Glomerular visceral epithelial cell (primary cell): Measurements from ENCODE around the gene IPO9.
A peak's percentile ranks its signal among the peaks of the same experiment; 100 is the strongest.
"Not testable (repeated sequence)": the region's sequence is repeated elsewhere in the genome, so short reads cannot be mapped to it uniquely, and the experiment has no call there.

Source experiments
- DNase-seq: peaks from one replicate; pipeline ENCODE4 v3.0.0-alpha.2; 2016; ENCODE audit errors: extremely low spot score

IPO9 gene

DNA sequence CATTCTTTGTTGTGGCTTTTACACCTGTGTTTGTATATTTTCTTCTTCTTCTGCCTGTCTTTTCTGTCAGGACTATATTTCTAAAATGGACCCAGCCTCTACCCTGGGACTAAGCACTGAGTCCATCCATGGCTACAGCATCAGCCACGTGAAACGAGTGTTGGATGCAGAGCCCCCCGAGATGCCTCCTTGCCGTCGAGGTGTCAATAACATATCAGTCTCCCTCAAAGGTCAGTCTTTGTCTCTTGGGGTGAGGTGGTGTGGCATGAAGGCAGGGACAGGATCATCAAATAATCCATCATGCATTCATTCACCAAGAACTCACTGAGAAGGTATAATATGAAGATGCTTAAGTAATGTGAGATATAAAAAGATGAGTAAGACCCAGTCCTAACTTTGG lies 19.1 kb upstream of the IPO9 start:
- DNase-seq: no peak

DNA sequence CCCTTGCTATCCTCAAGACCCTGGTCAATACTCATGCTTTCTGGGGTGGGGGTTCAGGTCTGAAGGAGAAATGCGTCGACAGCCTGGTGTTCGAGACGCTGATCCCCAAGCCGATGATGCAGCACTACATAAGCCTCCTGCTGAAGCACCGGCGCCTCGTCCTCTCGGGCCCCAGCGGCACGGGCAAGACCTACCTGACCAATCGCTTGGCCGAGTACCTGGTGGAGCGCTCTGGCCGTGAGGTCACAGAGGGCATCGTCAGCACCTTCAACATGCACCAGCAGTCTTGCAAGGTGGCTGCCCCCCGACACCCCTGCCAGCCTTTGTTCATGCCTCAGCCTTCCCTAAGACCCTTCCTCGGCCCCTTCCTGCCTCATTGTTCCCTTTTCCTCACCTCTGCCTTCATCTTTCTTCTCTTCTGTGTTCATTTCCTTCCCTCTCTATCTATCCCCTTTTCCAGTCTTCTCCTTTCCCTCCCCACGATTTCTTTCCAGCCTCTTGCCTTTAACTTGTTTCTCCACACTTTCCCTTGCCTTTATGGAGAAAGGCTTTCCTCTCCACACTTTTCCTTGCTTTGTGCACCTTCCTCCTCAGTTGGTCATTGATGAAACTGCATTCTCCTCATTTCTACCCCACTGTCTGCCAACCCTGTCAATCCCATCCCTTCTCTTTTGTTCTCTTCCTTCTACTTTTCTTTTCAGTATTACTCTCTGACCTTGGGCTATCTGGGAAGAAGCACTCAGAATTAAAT lies 18.3 kb upstream of the IPO9 start:
- no peak for DNase-seq

DNA sequence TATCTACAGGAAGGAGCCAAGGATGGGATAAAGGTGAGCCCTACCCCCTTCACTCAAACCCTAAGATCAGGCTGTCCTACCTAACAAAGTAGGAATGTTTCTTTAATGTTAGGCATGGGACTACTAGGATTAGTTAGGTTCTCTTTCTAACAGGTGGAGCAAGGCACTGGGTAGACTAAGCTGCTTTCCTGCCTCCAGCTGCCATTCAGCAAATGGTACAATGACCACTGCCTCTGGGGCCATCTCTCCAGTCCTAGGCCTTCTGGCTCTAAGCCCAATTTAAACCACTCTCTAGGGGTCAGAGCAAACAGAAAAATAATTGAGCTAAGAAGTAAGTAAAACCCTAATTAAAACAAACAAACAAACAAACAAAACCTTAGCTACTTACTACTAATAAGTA lies 15.7 kb upstream of the IPO9 start:
- no peak for DNase-seq

DNA sequence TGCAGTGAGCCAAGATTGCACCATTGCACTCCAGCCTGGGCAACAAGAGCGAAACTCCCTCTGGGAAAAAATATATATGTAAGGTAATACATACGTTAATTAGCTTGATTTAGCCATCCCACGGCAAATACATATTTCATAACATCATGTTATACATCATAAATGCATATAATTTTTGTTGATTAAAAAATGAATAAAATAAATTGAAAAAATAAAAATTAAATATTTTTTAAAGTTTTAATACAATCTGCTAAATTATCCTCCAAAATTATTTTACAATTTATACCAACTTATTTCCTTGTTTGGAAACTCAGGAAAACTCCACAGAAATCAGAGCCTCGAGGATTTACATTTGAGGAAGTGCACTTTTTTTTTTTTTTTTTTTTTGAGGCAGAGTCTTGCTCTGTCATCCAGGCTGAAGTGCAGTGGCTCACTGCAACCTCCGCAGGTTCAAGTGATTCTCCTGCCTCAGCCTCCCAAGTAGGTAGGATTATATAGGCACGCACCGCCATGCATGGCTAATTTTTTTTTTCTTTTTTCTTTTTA lies 12.6 kb upstream of the IPO9 start:
- DNase-seq: no peak

DNA sequence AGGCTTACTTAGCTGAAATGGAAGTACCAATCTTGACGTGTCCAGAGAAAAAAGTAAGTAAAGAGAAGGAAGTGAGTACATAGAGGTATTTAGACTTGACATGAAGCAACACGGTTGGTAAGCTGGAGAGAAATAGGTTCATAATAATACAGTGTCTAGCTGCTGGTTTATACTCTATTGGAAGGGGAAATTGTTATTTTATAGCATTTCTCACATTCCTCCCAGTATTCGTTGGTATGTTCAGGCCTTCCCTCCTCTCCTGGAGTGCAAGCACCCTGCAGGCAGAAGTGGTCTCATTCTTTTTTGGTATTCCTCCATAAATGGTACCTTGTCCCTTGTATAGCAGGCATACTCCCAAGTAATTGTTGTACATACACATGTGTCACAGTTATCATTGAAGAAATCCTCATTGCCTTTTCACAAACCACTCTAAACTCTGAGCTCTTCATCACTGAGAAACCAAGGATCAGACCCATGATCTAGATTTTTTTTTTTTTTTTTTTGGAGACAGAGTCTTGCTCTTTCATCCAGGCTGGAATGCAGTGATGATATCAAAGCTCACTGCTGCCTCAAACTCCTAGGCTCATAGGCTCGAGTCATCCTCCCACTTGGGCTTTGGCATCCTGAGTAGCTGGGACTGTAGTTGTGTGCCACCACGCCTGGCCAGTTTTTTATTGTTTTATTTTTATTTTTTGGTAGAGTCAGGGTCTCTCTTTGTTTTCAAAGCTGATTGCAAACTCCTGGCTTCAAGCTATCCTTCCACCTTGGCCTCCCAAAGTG lies 9.8 kb upstream of the IPO9 start:
- DNase-seq: no peak

DNA sequence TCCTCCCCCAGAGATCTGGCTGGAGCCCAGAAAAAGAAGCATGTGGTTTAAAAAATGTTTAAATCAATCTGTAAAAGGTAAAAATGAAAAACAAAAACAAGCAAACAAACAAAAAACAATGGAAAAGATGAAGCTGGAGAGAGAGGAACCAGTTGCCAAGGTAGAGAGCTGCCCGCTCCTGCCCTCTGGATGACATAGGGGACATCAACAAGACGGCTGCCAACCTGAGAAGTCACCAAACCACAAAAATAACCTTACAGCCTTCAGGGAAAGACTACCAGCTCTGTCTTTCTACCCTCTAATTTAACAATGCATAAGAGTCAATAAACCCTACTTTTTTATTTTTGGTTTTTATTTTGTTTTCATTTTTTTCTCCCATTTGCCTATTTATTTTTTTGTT lies 8.5 kb upstream of the IPO9 start:
- no peak for DNase-seq

DNA sequence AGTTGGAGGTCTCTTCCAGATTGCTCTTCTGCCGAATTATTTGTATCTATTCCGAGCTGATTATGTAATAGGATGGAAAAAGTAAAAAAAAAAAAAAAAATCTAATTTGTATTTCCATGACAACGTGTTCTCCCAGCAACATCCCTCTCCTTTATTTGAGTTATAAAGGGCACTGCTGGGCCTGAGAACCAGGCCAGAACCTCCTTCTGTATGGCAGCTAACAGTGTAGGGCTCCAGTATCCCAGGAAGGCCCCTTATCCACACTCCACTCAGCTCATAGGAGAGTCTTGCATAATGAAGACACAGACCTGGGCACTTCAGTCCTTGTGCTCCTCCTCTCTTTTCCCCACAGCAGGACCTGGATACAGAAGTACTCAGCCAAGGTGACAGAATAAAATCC lies 3.7 kb upstream of the IPO9 start:
- no peak for DNase-seq

DNA sequence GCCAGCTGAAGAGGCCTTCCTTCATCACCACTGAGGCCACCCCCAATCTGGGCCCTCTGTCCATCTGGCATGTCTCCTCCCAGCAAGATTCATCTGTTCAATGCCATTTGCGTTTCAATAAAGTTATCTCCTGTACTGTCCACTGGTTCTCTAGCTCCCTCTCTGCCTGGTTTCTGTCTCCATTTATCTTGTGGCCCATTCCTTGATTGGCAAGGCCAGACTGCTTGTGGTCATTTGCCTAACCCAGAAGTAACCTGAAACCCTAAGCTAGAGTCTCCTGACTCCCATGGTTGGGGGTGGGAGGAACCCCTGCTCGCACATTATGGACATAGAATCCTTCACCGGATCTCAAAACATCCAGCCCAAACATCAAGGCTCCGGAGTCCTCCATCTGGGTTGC lies 2.1 kb upstream of the IPO9 start:
- DNase-seq: no peak

DNA sequence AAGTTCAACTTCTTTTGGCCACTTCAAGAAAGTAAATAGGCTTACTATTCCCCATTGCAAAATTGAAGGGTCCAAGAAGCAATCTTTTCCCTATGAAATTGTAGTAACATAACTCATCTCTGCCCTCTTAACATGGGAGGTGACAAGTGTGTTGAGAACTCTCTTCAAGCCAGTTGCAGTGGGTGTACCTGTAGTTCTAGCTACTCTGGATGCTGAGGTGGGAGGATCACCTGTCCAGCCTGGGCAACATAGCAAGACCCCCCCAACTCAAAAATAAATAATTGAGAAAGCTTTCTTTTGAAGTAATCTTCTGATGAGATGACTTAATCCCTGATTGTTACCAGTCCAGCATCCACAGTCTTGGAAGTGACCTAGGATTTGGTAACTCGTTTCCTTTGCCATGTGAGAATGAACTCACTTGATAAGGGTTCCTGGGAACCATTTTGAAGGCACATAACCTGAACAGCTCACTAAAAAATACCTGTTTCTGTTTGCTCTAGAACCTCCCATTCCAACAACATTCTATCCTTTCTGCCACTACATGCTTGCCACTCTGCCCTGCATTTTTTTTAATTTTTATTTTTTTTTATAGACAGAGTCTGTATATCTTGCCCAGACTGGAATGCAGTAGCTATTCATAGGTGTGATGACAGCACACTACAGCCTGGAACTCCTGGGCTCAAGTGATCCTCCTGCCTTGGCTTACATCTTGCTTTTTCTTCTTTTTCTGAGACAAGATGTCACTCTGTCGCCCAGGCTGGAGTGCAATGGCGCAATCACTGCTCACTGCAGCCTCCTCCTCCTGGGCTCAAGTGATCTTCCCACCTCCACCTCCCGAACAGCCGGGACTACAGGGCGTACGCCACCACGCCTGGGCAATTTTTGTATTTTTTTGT lies 1.4 kb upstream of the IPO9 start:
- DNase-seq: no peak

DNA sequence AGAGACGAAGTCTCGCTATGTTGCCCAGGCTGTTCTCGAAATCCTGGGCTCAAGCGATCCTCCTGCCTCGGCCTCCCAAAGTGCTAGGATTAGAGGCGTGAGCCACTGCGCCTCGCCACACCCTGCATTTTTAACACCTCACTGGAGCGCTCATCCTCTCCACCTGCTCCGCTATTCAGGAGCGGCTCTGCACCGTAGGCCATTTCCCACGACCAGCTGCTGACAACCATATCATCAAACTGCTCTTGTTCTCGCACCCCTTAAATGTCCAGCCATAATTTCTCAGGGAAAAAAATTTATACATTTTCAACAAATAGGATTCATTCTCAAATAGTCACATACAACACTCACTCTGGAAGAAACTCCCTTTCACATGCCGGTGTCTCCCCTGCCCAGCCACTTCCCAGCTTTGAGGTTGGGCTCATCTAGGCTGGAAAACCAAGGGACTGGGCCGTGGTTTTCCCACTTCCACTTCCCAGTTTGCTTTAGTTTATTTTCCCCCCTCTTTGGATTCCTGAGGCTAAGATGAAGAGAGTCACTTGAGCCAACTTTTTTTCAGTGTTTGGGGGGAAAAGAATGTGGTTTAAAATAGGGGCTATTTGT lies 639 bp upstream of the IPO9 start:
- peak; percentile 35 for DNase-seq

DNA sequence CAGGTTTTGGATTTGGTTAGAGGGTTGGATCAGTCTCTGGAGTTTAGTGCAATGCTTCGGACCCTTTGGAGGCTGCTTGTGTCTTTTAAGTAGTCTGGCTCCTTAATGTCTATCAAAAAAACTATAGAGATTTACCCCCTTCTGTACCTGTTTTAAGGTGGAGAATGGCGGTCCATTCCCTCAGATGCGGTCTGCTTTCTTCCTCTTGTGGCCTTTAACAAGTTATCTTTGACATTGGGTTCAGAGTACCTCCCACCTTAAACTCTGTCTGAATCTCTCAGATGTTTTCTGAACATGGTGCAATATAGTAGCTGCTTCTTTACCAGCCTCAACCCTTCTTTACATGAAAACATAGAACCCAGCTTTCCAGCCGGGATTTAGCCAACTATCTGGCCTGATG lies 2.4 kb downstream of the IPO9 start:
- DNase-seq: no peak

DNA sequence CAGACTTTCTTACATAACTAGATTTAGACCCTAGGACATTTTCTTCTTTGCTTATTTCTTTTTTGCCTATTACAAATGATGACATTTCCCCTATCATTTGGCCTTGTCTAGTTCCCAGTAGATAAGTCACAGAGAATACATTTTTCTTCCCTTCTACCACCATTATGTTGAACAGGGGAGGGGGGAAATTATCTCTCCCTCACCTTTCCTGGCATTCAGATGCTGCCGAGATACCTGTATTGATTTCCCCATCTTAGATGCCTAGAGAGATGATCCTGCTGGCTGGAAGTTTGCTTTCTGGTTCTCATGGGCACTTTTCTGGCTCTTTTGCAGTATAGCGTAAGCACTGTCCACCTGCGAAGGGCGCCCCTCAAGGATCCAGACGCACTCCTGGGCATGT lies 5.7 kb downstream of the IPO9 start:
- no peak for DNase-seq

DNA sequence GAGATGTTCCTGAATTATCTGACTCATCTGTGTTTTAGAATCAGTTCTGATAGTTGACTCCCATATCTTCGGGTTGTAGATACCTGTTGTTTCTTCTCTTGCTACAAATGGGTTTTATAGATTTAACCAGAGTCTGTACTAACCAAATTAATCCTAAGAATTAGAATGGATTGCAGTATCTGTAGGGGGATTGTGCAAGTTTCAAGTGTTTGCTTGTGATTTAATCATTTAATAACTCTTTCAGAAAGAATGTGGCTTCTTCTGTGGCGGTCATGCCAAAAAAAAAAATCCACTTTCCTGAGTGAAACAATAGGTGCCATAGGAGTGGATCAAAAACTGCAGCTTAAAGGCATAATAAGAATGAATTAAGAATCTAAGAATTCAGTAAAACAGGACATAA lies 9.4 kb downstream of the IPO9 start:
- no peak for DNase-seq

DNA sequence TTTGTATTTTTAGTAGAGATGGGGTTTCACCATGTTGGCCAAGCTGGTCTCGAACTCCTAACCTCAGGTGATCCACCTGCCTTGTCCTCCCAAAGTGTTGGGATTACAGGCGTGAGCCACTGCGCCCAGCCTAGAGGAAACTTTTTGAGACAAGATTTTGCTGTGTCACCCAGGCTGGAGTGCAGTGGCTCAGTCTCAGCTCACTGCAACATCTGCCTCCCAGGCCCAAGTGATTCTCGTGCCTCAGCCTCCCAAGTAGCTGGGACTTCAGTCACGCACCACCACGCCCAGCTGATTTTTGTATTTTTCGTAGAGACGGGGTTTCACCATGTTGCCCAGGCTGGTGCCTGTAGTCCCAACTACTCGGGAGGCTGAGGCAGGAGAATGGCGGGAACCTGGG lies 10.1 kb downstream of the IPO9 start:
- not testable (repeated sequence) for DNase-seq

DNA sequence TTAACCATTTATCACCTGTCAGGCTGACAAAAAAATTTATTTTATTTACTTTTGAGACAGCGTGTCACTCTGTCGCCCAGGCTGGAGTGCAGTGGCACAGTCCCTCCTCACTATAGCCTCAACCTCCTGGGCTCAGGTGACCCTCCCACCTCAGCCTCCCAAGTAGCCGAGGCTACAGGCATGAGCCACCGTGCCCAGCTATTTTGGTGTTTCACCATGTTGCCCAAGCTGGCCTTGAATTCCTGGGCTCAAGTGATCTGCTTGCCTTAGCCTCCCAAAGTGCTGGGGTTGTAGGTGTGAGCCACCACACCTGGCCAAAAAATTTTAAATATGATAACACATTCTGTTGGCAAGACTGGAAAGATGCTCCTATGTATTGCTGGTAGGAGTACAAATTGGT lies 11.1 kb downstream of the IPO9 start:
- no peak for DNase-seq

DNA sequence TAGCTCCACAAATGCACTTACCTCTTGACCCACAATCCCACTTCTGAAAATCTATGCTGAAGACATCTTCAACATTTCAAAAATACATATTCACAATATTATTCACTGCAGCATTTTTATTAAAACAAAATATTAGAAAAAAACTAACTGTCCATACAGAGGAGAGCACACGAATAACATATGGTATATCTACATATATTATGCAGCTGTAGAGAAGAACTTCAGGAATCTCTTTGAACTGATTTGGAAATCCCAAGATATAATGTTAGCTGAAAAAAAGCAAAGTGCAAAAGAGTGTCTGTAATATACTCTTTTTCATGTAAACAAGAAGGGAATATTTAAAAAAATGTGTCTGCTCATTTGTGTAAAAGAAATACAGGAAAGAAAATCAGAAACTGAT lies 11.5 kb downstream of the IPO9 start:
- DNase-seq: no peak

DNA sequence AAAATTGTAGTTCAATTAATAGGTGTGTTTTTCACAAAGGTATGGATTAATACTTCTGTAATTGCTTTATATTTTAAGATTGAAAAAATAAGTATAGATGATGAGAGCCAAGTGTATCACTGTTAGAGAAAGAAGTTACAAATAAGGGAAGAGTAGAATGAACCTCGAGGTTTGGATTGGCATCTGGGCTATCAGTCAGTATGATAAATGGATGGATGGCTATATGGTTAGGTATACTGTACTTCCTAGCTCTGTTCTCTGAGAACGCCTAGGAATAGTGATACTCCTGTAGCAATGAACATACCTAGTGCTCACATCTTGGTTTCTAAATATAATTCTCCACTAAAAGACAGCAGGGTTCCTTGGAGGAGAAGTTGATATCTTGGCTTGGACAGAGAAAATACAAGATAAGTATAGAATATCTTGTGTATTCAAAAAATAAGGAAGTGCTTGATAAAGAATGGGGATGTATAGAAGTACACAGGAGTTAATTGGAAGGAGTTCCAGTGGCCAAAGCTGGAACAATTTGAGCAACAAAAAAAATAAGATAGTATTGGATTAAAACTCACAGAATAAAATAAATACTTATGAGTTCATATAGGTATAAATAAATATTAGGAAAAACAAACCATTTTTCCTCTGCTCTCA lies 12.4 kb downstream of the IPO9 start:
- no peak for DNase-seq

DNA sequence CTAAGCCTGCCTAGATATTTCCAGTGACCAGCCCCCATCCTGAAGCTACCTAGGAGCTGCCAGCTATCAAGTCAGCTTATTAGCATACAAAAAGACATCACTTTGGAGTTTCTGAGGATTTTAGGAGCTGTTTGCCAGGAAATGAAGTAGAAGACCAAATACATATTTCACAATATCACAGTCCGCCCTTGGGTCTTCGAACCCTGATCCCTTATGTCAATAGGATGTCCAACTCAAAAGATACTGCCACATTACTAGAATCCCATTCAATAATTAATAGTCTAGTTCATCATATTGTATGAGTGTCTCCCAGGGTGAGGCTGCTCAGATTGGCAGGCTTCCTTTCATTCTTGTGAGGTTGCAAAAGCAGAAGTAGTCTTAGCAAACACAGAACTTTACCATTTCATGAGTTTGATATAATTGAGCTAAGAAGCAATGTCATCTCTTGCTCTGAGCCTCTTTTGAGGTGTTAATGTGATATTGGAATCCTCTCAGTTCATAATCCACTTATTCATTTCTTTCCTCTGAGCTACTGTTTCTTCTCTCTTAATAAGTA lies 13.6 kb downstream of the IPO9 start:
- DNase-seq: no peak

DNA sequence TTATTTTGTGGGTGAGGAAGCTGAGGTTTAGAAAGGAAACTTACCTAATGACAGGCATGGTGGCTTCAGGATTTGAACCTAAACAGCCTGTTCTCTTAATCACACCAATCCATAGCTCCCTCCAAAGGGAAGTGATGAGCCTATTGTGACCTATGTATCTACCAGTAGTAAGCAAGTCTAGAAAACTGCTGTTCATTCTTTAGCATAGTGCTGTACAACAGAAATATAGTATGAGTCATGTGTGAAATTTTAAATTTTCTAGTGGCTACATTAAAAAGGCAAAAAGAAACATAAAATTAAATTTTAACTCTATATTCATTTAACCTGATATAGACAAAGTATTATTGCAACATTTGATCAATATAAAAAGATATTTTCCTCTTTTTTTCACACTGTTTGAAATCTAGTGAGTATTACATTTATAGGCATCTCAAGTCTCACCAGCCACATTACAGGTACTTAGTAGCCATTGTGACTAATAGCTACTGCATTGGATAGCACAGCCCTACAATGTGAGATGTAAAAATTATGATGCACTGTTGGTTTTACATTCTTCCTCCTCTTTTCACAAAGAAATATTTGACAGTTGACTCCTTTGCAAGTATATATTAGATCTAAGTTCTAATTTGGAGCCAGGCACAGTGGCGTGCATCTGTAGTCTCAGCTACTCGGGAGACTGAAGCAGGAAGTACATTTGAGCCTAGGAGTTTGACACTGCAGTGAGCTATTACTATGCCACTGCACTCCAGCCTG lies 16.6 kb downstream of the IPO9 start:
- no peak for DNase-seq

DNA sequence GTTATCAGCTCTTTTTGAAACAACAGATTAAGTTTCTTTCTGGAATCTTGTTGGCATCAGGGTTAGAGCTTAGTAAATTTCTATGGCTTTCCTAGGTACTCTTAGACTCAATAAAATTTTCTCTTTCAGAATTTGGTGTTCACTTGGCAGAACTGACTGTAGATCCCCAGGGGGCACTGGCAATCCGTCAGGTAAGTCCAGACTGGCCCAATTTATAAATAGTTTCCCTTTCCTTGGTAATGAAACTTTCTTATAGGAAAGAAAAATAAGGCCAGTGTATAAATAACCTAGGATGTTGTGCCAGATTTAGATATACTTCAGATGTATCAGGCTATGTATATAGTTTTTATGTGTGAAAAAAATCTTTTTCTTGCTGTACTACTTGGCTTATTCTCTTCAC lies 18.2 kb downstream of the IPO9 start:
- DNase-seq: no peak
